Natural killer cell (primary cell): Measurements from ENCODE around the gene ASB1. TPM values are rescaled to one million over a fixed set of nuclear protein-coding genes. Genes with fewer than 3 reads are reported as not detected.

Source experiments
- ATAC-seq, 3 donors: fragments of 150-1000 bp in 2 of 3; fragments of 200-7000 bp in 1 of 3; cut with Tn5 transposase; 1 replicate in 1 of 3; 2 replicates in 2 of 3; pipeline ENCODE4 v1.10.0; 2021; ENCODE audit warnings: mild to moderate bottlenecking in 2 of 3, moderate library complexity in 2 of 3
- DNase-seq, 2 donors: peaks; one replicate each; pipeline versions ENCODE4 v3.0.0 to v3.0.0-alpha.2; 2013 to 2021; ENCODE audit warnings: mixed read lengths in 1 of 2
- H3K27ac ChIP-seq: one replicate; pipeline ENCODE4 v1.5.1; 2013; ENCODE audit warnings: mild to moderate bottlenecking, low read length
- H3K27me3 ChIP-seq: one replicate; pipeline ENCODE4 v1.6.1; 2013; ENCODE audit warnings: low read length; ENCODE audit not compliant: control insufficient read depth, insufficient read depth
- H3K36me3 ChIP-seq: one replicate; pipeline ENCODE4 v1.6.1; 2013; ENCODE audit warnings: low read length; ENCODE audit not compliant: control insufficient read depth, insufficient read depth
- H3K4me1 ChIP-seq: one replicate; pipeline ENCODE4 v1.6.1; 2013; ENCODE audit warnings: low read length; ENCODE audit not compliant: control insufficient read depth, insufficient read depth
- H3K4me3 ChIP-seq: one replicate; pipeline ENCODE4 v1.5.1; 2013; ENCODE audit warnings: low read length
- H3K9me3 ChIP-seq: one replicate; pipeline ENCODE4 v1.6.1; 2013; ENCODE audit warnings: low read length; ENCODE audit not compliant: control insufficient read depth, insufficient read depth
- H3K27ac Mint-ChIP-seq, 2 donors: one replicate each; pipeline ENCODE4 v1.8.0; 2022; ENCODE audit warnings: mild to moderate bottlenecking in 2 of 2, mixed read lengths in 2 of 2, moderate library complexity in 1 of 2
- H3K27me3 Mint-ChIP-seq, 2 donors: one replicate each; pipeline ENCODE4 v1.8.0; 2022; ENCODE audit warnings: low read depth in 2 of 2, mixed read lengths in 2 of 2
- H3K36me3 Mint-ChIP-seq: one replicate; pipeline ENCODE4 v1.8.0; 2022; ENCODE audit warnings: mixed read lengths
- H3K4me1 Mint-ChIP-seq, 2 donors: one replicate each; pipeline ENCODE4 v1.8.0; 2022; ENCODE audit warnings: mixed read lengths in 2 of 2
- H3K4me3 Mint-ChIP-seq: one replicate; pipeline ENCODE4 v1.8.0; 2022; ENCODE audit warnings: mild to moderate bottlenecking, moderate library complexity, mixed read lengths
- H3K9me3 Mint-ChIP-seq, 2 donors: one replicate each; pipeline ENCODE4 v1.8.0; 2022; ENCODE audit warnings: mixed read lengths in 2 of 2
- WGBS: methylation state at CpG from one replicate; pipeline ENCODE4 v1.1.7; 2013; ENCODE audit warnings: missing lambda C conversion rate; ENCODE audit not compliant: insufficient coverage; 5-methylcytosine and 5-hydroxymethylcytosine counted together
- intact Hi-C: fragments of 100-400 bp; cut with micrococcal nuclease; formaldehyde crosslinking; loops from one replicate; pipeline ENCODE4 v1.14.2; 2022
- total RNA-seq, 4 donors: library from RNA; stranded (reverse); fragments of 120-200 nt in 1 of 4; gene quantifications; one replicate each; pipeline versions ENCODE4 v1.2.3 to v1.2.4, GENCODE V29; 2013 to 2022
- TF ChIP-seq, protein P1 (sequence below): fragments of 200-600 bp; IDR thresholded peaks from one replicate; pipeline ENCODE4 v1.8.0; 2022; ENCODE audit warnings: antibody characterized with exemption

ASB1 gene
- total RNA-seq, 3 donors from 2014 or later (not counting 1 experiment from before 2014, with no cell fraction given) = 38.3 to 47.5 (median 38.9) TPM

DNA sequence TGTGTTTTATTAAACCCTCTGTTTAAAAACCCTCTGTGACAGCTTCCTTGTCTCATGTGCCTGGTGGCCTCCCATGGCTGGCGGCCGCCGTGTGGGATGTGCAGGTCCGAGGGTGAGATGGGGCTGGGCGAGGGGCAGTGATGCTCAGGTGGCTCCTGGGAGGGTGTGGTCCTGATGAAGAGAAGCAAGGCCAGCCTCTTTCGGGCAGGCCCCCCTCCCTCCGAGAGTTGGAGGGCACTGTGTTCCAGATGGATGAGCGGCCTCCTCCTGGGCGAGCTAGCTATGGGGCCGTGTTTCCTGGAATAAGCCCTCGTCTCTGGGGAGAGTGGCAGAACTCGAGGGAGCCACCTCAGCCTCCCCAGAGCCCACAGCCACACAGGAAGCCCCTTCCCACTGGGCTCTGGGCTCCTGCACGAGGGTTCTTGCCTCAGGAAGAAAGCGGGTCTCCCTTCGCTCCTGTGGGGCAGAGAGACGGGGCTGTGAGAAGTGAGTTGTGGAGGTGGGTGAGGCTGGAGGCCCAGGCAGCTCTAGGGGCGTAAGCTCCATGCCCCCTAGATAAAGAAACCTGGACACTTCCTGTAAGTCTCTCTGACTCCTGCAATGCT, 72.1 kb downstream of the ASB1 start:
- no peak overlapping the region for H3K4me3 Mint-ChIP-seq
- H3K36me3 ChIP-seq = no peaks in the 10 kb centered on the region
- H3K4me1 Mint-ChIP-seq = peaks cover 0 to 9% of the 10 kb centered on the region in 2 donors
- H3K9me3 Mint-ChIP-seq = no peaks in the 10 kb centered on the region
- H3K27me3 ChIP-seq = no peaks in the 10 kb centered on the region
- H3K4me3 ChIP-seq = no peak overlapping the region
- ATAC-seq (no peak), DNase-seq (no peak)
- TF ChIP-seq, protein P1, sequence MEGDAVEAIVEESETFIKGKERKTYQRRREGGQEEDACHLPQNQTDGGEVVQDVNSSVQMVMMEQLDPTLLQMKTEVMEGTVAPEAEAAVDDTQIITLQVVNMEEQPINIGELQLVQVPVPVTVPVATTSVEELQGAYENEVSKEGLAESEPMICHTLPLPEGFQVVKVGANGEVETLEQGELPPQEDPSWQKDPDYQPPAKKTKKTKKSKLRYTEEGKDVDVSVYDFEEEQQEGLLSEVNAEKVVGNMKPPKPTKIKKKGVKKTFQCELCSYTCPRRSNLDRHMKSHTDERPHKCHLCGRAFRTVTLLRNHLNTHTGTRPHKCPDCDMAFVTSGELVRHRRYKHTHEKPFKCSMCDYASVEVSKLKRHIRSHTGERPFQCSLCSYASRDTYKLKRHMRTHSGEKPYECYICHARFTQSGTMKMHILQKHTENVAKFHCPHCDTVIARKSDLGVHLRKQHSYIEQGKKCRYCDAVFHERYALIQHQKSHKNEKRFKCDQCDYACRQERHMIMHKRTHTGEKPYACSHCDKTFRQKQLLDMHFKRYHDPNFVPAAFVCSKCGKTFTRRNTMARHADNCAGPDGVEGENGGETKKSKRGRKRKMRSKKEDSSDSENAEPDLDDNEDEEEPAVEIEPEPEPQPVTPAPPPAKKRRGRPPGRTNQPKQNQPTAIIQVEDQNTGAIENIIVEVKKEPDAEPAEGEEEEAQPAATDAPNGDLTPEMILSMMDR = no peak
- no peaks in the 10 kb centered on the region for H3K4me1 ChIP-seq
- intact Hi-C loops = no loop called here
- no peaks in the 10 kb centered on the region for H3K9me3 ChIP-seq
- H3K27ac Mint-ChIP-seq = no peak overlapping the region
- no peak overlapping the region for H3K27ac ChIP-seq
- H3K27me3 Mint-ChIP-seq = no peaks in the 10 kb centered on the region
- no peaks in the 10 kb centered on the region for H3K36me3 Mint-ChIP-seq
- WGBS = 72% methylated on average over 17 of the region's 17 CpGs

DNA sequence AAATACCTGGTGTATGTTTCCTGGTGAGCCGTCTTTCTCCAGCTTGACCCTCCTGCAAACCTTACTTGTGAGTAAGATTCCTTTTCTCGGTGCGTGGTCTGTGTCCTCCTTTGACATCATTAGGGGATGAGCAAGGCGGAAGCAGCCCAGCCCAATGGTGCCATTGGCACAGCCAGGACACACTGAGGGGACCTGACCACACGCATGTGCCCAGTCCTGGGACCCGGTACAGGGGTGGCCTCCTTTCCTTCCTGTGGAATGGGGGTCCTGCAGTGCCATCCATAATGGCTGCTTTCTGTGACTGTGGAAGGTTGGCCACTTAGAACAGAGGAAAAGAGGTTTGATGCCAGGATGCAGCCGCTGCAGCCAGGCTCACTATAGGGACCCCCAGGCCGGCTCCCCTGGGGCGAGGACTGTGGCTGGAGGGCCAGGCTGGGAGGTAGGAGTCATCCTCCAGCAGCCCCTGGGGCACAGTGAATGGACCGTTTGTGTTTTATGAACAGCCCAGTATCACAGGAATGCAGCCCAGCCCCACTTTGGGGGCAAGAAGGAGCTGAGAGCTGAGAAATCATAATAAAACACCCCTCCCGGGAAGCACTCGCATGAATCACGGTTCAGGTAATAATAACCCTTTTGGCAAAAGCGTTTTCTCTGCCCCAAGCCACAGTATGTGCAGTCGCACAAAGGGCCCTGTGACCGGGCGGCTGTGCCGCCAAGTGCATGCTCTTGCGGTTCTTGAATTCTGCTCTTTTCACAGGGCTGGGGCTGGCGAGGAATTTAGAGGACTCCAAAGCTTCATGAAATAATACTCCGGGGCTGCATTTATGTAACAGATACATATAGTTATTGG, 73.2 kb downstream of the ASB1 start:
- ATAC-seq (no peak), DNase-seq (no peak)
- H3K27ac Mint-ChIP-seq = no peak overlapping the region

DNA sequence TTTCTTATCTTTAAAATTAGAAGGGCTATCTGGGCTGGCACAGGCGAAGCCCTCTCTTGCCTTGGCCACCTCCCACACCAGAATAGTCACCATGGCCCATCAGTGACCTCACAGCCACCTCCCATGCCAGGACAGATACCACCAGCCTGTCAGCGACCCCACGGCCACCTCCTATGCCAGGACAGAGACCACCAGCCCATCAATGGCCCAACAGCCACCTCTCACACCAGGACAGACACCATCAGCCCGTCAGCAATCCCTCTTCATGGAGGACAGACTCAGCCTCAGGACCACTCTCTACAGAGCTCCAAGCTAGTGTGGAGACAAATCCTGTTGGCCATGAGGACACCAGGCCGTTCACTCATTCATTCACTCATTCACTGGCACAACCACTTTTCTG, 74.6 kb downstream of the ASB1 start:
- WGBS = 87% methylated on average over 5 of the region's 5 CpGs
- H3K9me3 ChIP-seq = no peaks in the 10 kb centered on the region
- no peaks in the 10 kb centered on the region for H3K4me1 ChIP-seq
- no peak for ATAC-seq
- no peak overlapping the region for H3K27ac ChIP-seq
- H3K4me3 Mint-ChIP-seq = no peak overlapping the region
- no peak for DNase-seq
- no peaks in the 10 kb centered on the region for H3K4me1 Mint-ChIP-seq
- intact Hi-C loops = no loop called here
- H3K4me3 ChIP-seq = no peak overlapping the region
- H3K27me3 Mint-ChIP-seq = no peaks in the 10 kb centered on the region
- H3K27me3 ChIP-seq = no peaks in the 10 kb centered on the region
- TF ChIP-seq, protein P1 = no peak
- H3K27ac Mint-ChIP-seq = no peak overlapping the region
- H3K36me3 ChIP-seq = no peaks in the 10 kb centered on the region
- no peaks in the 10 kb centered on the region for H3K9me3 Mint-ChIP-seq
- H3K36me3 Mint-ChIP-seq = no peaks in the 10 kb centered on the region

More for the DNA sequence above, 73.2 kb downstream of the ASB1 start:
- no peaks in the 10 kb centered on the region for H3K9me3 ChIP-seq
- Mint-ChIP-seq H3K4me1 (peaks cover 0 to 1% of the 10 kb centered on the region in 2 donors), H3K27me3 (no peaks in the 10 kb centered on the region), H3K36me3 (no peaks in the 10 kb centered on the region), H3K9me3 (no peaks in the 10 kb centered on the region), H3K4me3 (no peak overlapping the region)
- H3K4me1 ChIP-seq = no peaks in the 10 kb centered on the region
- no peaks in the 10 kb centered on the region for H3K36me3 ChIP-seq
- no peaks in the 10 kb centered on the region for H3K27me3 ChIP-seq
- H3K4me3 ChIP-seq = no peak overlapping the region
- H3K27ac ChIP-seq = no peak overlapping the region
- 93% methylated on average over 20 of the region's 21 CpGs for WGBS
- intact Hi-C loops = no loop called here
- TF ChIP-seq, protein P1 = no peak

Other genes starting within 250 kb of the ASB1 start
- 100 to 1,000 TPM; 146 to 200 (median 183) TPM for gene ILKAP, start 223.2 kb upstream of the ASB1 start, total RNA-seq
- 10 to 100 TPM; 11.3 to 15.4 (median 13.5) TPM for gene HES6, start 186.9 kb upstream of the ASB1 start, total RNA-seq
- gene PER2, start 138.3 kb upstream of the ASB1 start, total RNA-seq = 10 to 100 TPM; 26.3 to 32.9 (median 32.6) TPM
- 10 to 100 TPM in 2 of 3 donors, 1 to 10 TPM in 1; 9.7 to 11.9 (median 11.3) TPM for gene TRAF3IP1, start 106.4 kb upstream of the ASB1 start, total RNA-seq